Common myeloid progenitor, CD34-positive (primary cell): Measurements from ENCODE around the gene ATP8A2.
A peak's percentile ranks its signal among the peaks of the same experiment; 100 is the strongest.

Experiments used
- CTCF ChIA-PET: fragments of 350-600 bp; sonication (Branson Sonifier 250); formaldehyde crosslinking; loops from one replicate; lab custom pipeline; 2021; ENCODE audit warnings: antibody characterized with exemption; lab: Charles Lee
- POLR2A ChIA-PET: fragments of 350-600 bp; sonication (Branson Sonifier 250); formaldehyde crosslinking; loops from one replicate; lab custom pipeline; 2021; ENCODE audit warnings: antibody characterized with exemption; lab: Charles Lee
- DNase-seq, 3 donors: peaks; one replicate each; pipeline versions ENCODE4 v3.0.0 to v3.0.0-alpha.2; 2013
- H3K27ac ChIP-seq, 2 experiments: 1 replicate in 1 of 2; 2 replicates in 1 of 2; pipeline ENCODE4 v1.7.0; 2013; ENCODE audit warnings: inconsistent platforms in 2 of 2, low read length in 2 of 2, mild to moderate bottlenecking in 2 of 2, low read depth in 1 of 2, moderate library complexity in 1 of 2; ENCODE audit not compliant: severe bottlenecking in 2 of 2, insufficient read depth in 1 of 2, poor library complexity in 1 of 2
- H3K27me3 ChIP-seq, 5 experiments: replicated peaks in 2 of 5; 1 replicate in 3 of 5; 2 replicates in 2 of 5; pipeline versions ENCODE4 v1.6.1 to v1.7.0; 2013; ENCODE audit warnings: low read length in 4 of 5, mild to moderate bottlenecking in 2 of 5, moderate library complexity in 2 of 5, inconsistent platforms in 1 of 5; ENCODE audit not compliant: insufficient read depth in 5 of 5, control insufficient read depth in 4 of 5
- H3K36me3 ChIP-seq, 4 experiments: 1 replicate in 2 of 4; 2 replicates in 2 of 4; pipeline versions ENCODE4 v1.6.1 to v1.7.0; 2013; ENCODE audit warnings: low read length in 3 of 4, control low read depth in 1 of 4, mild to moderate bottlenecking in 1 of 4; ENCODE audit not compliant: control insufficient read depth in 4 of 4, insufficient read depth in 4 of 4
- H3K4me1 ChIP-seq, 4 experiments: 1 replicate in 3 of 4; 2 replicates in 1 of 4; pipeline versions ENCODE4 v1.6.1 to v1.7.1; 2013; ENCODE audit warnings: low read length in 3 of 4, mild to moderate bottlenecking in 3 of 4, control low read depth in 1 of 4, inconsistent platforms in 1 of 4, moderate library complexity in 1 of 4; ENCODE audit not compliant: control insufficient read depth in 4 of 4, insufficient read depth in 4 of 4; ENCODE audit errors: control extremely low read depth in 1 of 4
- H3K4me3 ChIP-seq, 7 experiments: 1 replicate in 4 of 7; 2 replicates in 3 of 7; pipeline versions ENCODE4 v1.5.1 to v1.7.0; 2013; ENCODE audit warnings: mild to moderate bottlenecking in 7 of 7, low read length in 6 of 7, moderate library complexity in 6 of 7, inconsistent platforms in 2 of 7, low read depth in 2 of 7, control low read depth in 1 of 7; ENCODE audit not compliant: insufficient read depth in 4 of 7, control insufficient read depth in 1 of 7; ENCODE audit errors: extremely low read depth in 1 of 7
- H3K9me3 ChIP-seq, 5 experiments: 1 replicate in 4 of 5; 2 replicates in 1 of 5; pipeline versions ENCODE4 v1.6.1 to v1.7.1; 2013; ENCODE audit warnings: low read length in 4 of 5, mild to moderate bottlenecking in 2 of 5, inconsistent platforms in 1 of 5, low read depth in 1 of 5, moderate library complexity in 1 of 5; ENCODE audit not compliant: control insufficient read depth in 4 of 5, insufficient read depth in 2 of 5; ENCODE audit errors: control extremely low read depth in 1 of 5
- WGBS: methylation state at CpG from one replicate; pipeline ENCODE4 v1.1.5; 2013; ENCODE audit not compliant: insufficient coverage; 5-methylcytosine and 5-hydroxymethylcytosine counted together

Gene ATP8A2

DNA sequence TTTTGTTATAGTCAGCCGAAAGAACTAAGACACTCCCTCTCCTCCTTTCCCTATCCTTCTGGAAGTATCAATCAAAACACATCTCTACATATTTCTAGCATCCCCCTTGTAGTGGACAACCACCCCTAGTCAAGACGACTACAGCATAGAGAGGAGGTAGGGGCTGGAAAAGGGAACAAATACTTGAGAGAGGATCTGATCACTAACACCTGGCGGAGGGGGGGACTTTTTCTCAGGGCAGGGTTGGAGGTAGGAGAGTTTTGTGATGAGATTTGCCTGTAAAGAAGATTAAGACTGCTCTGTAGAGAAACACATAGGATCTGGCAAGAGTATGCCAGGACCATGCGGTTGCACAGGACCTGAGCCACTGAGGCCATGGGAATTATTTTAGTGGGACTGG lies 471.9 kb downstream of the ATP8A2 start:
- no peaks in the 10 kb centered on the region for H3K36me3 ChIP-seq
- POLR2A ChIA-PET = no interaction called here
- peaks cover 0 to 11% (median 2%) of the 10 kb centered on the region in 4 experiments for H3K4me1 ChIP-seq
- H3K27me3 ChIP-seq = peaks cover 0 to 3% (median 0%) of the 10 kb centered on the region in 5 experiments
- WGBS = 100% methylated on average over 2 of the region's 4 CpGs
- CTCF ChIA-PET = no interaction called here
- H3K9me3 ChIP-seq = no peaks in the 10 kb centered on the region
- no peak for DNase-seq
- H3K27ac ChIP-seq = no peak overlapping the region
- H3K4me3 ChIP-seq = no peak overlapping the region

DNA sequence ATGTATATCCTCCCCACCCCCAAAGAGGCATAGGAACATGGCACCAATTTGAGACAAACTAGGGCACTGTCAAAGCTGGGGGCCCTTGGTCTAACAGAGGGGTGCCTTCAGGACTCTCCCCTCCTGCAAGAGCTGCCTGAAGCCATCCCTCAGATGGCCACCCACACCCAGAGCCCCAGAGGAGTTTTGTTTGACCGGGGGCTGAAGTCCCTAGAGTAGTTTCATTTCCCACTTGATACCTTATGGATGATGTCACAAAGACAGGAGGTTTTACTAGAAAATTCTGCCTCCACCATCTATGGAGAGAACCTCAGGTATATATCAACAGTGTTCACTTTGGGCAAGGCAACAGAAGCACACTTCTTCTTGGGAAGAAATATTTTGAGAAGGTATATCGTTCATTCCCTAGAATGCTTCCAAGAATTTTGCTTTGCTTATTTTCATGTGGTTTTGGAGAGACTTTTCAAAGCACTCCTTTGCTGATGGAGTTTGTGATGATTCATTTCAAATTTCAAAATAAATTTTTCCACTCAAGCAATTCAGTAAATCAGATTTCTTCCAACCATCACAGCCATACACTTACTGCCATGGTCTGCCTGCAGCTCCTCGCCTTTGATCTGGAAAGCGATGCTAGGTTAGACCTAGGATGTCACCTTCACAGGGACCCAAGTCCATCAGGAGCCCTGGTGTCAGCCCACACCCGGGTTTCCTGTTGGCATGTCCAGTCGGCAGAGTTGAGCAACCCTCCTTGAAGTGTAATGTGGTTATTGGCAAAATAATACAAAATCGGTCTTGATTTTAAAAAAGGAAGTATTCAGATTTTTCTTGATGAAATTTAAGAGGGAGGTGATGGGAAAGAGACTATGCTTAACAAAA lies 473.0 kb downstream of the ATP8A2 start:
- no peak for DNase-seq
- WGBS = 95% methylated on average over 5 of the region's 7 CpGs
- Histone ChIP-seq H3K9me3 (no peaks in the 10 kb centered on the region), H3K4me3 (no peak overlapping the region), H3K27ac (no peak overlapping the region), H3K27me3 (peaks cover 0 to 3% (median 3%) of the 10 kb centered on the region in 5 experiments), H3K4me1 (peaks cover 0 to 11% (median 2%) of the 10 kb centered on the region in 4 experiments), H3K36me3 (no peaks in the 10 kb centered on the region)
- POLR2A ChIA-PET = no interaction called here
- CTCF ChIA-PET = no interaction called here

GRCh38 chr13:25846222-25846984 lies 474.6 kb downstream of the ATP8A2 start:
- no peaks in the 10 kb centered on the region for H3K36me3 ChIP-seq
- 100% methylated on average over 2 of the region's 4 CpGs for WGBS
- peaks cover 0 to 3% (median 2%) of the 10 kb centered on the region in 5 experiments for H3K27me3 ChIP-seq
- ChIA-PET POLR2A (no interaction called here), CTCF (no interaction called here)
- H3K4me3 ChIP-seq = no peak overlapping the region
- DNase-seq = no peak
- H3K4me1 ChIP-seq = peaks cover 0 to 11% (median 2%) of the 10 kb centered on the region in 4 experiments
- no peak overlapping the region for H3K27ac ChIP-seq
- H3K9me3 ChIP-seq = no peaks in the 10 kb centered on the region

GRCh38 chr13:25847145-25847544 lies 475.4 kb downstream of the ATP8A2 start:
- ChIA-PET POLR2A (no interaction called here), CTCF (no interaction called here)
- DNase-seq = peak in 2 of 3 donors; percentile 38 to 41
- Histone ChIP-seq H3K36me3 (no peaks in the 10 kb centered on the region), H3K27ac (no peak overlapping the region), H3K4me3 (no peak overlapping the region), H3K4me1 (peaks cover 0 to 11% (median 2%) of the 10 kb centered on the region in 4 experiments), H3K27me3 (peaks cover 0 to 3% (median 0%) of the 10 kb centered on the region in 5 experiments), H3K9me3 (no peaks in the 10 kb centered on the region)
- WGBS = 50% methylated on average over 2 of the region's 5 CpGs

- 91% methylated on average over 8 of the region's 11 CpGs for WGBS
- H3K27ac ChIP-seq = no peak overlapping the region
- peaks cover 0 to 3% (median 0%) of the 10 kb centered on the region in 5 experiments for H3K27me3 ChIP-seq
- POLR2A ChIA-PET = no interaction called here
- H3K36me3 ChIP-seq = no peaks in the 10 kb centered on the region
- peak in 2 of 3 donors; percentile 3 to 8 for DNase-seq
- no peak overlapping the region for H3K4me3 ChIP-seq
- CTCF ChIA-PET = no interaction called here
- H3K4me1 ChIP-seq = peaks cover 0 to 11% (median 2%) of the 10 kb centered on the region in 4 experiments
- no peaks in the 10 kb centered on the region for H3K9me3 ChIP-seq
Measured at GRCh38 chr13:25847635-25848626, 476.2 kb downstream of the ATP8A2 start.

- Histone ChIP-seq H3K27ac (no peak overlapping the region), H3K36me3 (no peaks in the 10 kb centered on the region), H3K4me1 (peaks cover 0 to 11% (median 2%) of the 10 kb centered on the region in 4 experiments), H3K27me3 (peaks cover 0 to 3% (median 0%) of the 10 kb centered on the region in 5 experiments), H3K9me3 (no peaks in the 10 kb centered on the region), H3K4me3 (no peak overlapping the region)
- POLR2A ChIA-PET = no interaction called here
- CTCF ChIA-PET = no interaction called here
- 80% methylated on average over 4 of the region's 8 CpGs for WGBS
- no peak for DNase-seq
Measured at GRCh38 chr13:25848812-25849745, 477.3 kb downstream of the ATP8A2 start.
